Adrenal gland (tissue), 12 donors: ENCODE results near the gene UTP14A. TPM values are rescaled to one million over a fixed set of nuclear protein-coding genes. Genes with fewer than 3 reads are reported as not detected.

Experiments
- DNase-seq, 7 donors: peaks; one replicate each; pipeline ENCODE4 v3.0.0-alpha.2; 2019 to 2020
- H3K27ac ChIP-seq, 5 donors: fragments of 200-600 bp; sonication (generic) in 4 of 5; 1 replicate in 3 of 5; 2 replicates in 2 of 5; pipeline versions ENCODE4 v1.5.1 to v1.8.0; 2016 to 2020; ENCODE audit warnings: mild to moderate bottlenecking in 1 of 5
- H3K27me3 ChIP-seq: fragments of 200-600 bp; 2 replicates; pipeline ENCODE4 v1.8.0; 2021
- H3K36me3 ChIP-seq, 2 donors: fragments of 200-600 bp; replicated peaks in 1 of 2; 1 replicate in 1 of 2; 2 replicates in 1 of 2; pipeline versions ENCODE4 v1.5.1 to v1.8.0; 2018 to 2022
- H3K4me1 ChIP-seq, 2 donors: fragments of 200-600 bp; replicated peaks in 1 of 2; 1 replicate in 1 of 2; 2 replicates in 1 of 2; pipeline versions ENCODE4 v1.5.1 to v1.8.0; 2018 to 2021
- H3K4me3 ChIP-seq, 4 donors: fragments of 200-600 bp; sonication (generic) in 3 of 4; one replicate each; pipeline ENCODE4 v1.5.1; 2016 to 2018
- H3K9me3 ChIP-seq, 3 donors: fragments of 200-600 bp; sonication (generic) in 1 of 3; replicated peaks in 1 of 3; 1 replicate in 2 of 3; 2 replicates in 1 of 3; pipeline versions ENCODE4 v1.5.1 to v1.8.0; 2016 to 2021
- CTCF ChIP-seq, 6 experiments: fragments of 450-650 bp in 4 of 6; fragments of 200-600 bp in 2 of 6; sonication (generic) in 1 of 6; IDR thresholded peaks; 1 replicate in 5 of 6; 2 replicates in 1 of 6; pipeline versions ENCODE4 v1.5.1 to v1.8.0; 2016 to 2021; ENCODE audit warnings: antibody characterized with exemption in 6 of 6, mild to moderate bottlenecking in 2 of 6, moderate library complexity in 1 of 6
- POLR2A ChIP-seq, 2 donors: fragments of 450-650 bp; IDR thresholded peaks; one replicate each; pipeline ENCODE4 v1.6.1; 2017; ENCODE audit warnings: antibody characterized with exemption in 2 of 2, mild to moderate bottlenecking in 2 of 2, moderate library complexity in 1 of 2
- WGBS, 4 donors: extraction: QIAGEN DNeasy Blood & Tissue Kit in 2 of 4; methylation state at CpG; one replicate each; pipeline versions ENCODE4 v1.1.5 to v1.1.7; 2013 to 2017; 5-methylcytosine and 5-hydroxymethylcytosine counted together
- intact Hi-C, 2 donors: fragments of 100-400 bp; cut with DNase I; formaldehyde crosslinking; loops; one replicate each; pipeline versions ENCODE4 v1.14.1 to v1.15.0; 2022 to 2023
- polyA plus RNA-seq, 3 donors: library from polyadenylated mRNA; stranded (reverse); fragments of 200-250 nt in 2 of 3; fragments of 350-450 nt in 1 of 3; fragmentation: Illumina TruSeq in 1 of 3; extraction: RNeasy Lipid Tissue Mini Kit (QIAGEN cat#74804) in 1 of 3; gene quantifications; one replicate each; pipeline ENCODE4 v1.2.3, GENCODE V29; 2013 to 2014
- total RNA-seq, 9 donors: library from RNA; depleted of rRNA in 4 of 9; stranded (reverse); fragments of >200 nt in 4 of 9; fragments of 120-200 nt in 1 of 9; fragmentation: NEBNext Ultra II Directional in 1 of 9; extraction: Animal tissue kit (Norgen Biotek cat#: 25700) in 1 of 9; gene quantifications; one replicate each; pipeline versions ENCODE4 v1.1.0 to v1.2.4, GENCODE V29; 2013 to 2023
- donor health status: healthy with polysubstance abuse.
- donor health status: Bipolar disorder and iron deficiency.
- donor health status: DM: yes; HTN: yes; CAD: no.
- donor health status: DM: no; HTN: no; CAD: no.
- donor health status: DM: no; HTN: no; CAD: no.
- donor health status: DM: yes; HTN: yes; CAD: no.

UTP14A gene
- total and polyA plus RNA-seq, 12 donors = 10.1 to 28.1 (median 14.0) TPM

GRCh38 chrX:129908636-129909035 is 2.7 kb downstream of the UTP14A start:
- peaks cover 0 to 12% of the 10 kb centered on the region in 2 donors for H3K36me3 ChIP-seq
- TF ChIP-seq CTCF (IDR thresholded peaks at IDR 0.05) (no peak), POLR2A (IDR thresholded peaks at IDR 0.05) (no peak)
- intact Hi-C loops = no loop called here
- H3K4me3 ChIP-seq = no peak overlapping the region
- H3K4me1 ChIP-seq = no peaks in the 10 kb centered on the region
- WGBS, 4 donors = 78 to 88% (median 82%) methylated on average over 2 of the region's 2 CpGs
- no peak for DNase-seq
- no peaks in the 10 kb centered on the region for H3K27me3 ChIP-seq
- no peaks in the 10 kb centered on the region for H3K9me3 ChIP-seq
- no peak overlapping the region for H3K27ac ChIP-seq

GRCh38 chrX:129925305-129926092 is 19.5 kb downstream of the UTP14A start:
- no peaks in the 10 kb centered on the region for H3K4me1 ChIP-seq
- peak overlapping the region in 1 of 5 donors; percentile 68 for H3K27ac ChIP-seq
- WGBS, 4 donors = 17 to 36% (median 25%) methylated on average over 11 to 15 of the region's 15 CpGs
- H3K27me3 ChIP-seq = no peaks in the 10 kb centered on the region
- H3K4me3 ChIP-seq = no peak overlapping the region
- intact Hi-C loops = loop anchor here in 1 of 2 donors (10.0 kb wide), 1 partner anchor 129 kb away; no protein-coding TSS in a partner anchor
- no peaks in the 10 kb centered on the region for H3K9me3 ChIP-seq
- TF ChIP-seq POLR2A (IDR thresholded peaks at IDR 0.05) (peak in 1 of 2 donors; percentile 20), CTCF (IDR thresholded peaks at IDR 0.05) (peak; percentile 47 to 79 (median 66))
- H3K36me3 ChIP-seq = peaks cover 0 to 18% of the 10 kb centered on the region in 2 donors
- DNase-seq = peak; percentile 68 to 91 (median 75)

GRCh38 chrX:129930941-129931410 is 25.0 kb downstream of the UTP14A start:
- Histone ChIP-seq H3K27ac (peak overlapping the region in 4 of 5 donors; percentile 51 to 94 (median 77)), H3K36me3 (peaks cover 0 to 8% of the 10 kb centered on the region in 2 donors), H3K4me1 (no peaks in the 10 kb centered on the region), H3K4me3 (peak overlapping the region in 2 of 4 donors; percentile 34 to 60), H3K9me3 (no peaks in the 10 kb centered on the region), H3K27me3 (peaks cover 4% of the 10 kb centered on the region)
- intact Hi-C loops = no loop called here
- no peak for TF ChIP-seq POLR2A (IDR thresholded peaks at IDR 0.05)
- no peak for TF ChIP-seq CTCF (IDR thresholded peaks at IDR 0.05)
- 7 to 31% (median 18%) methylated on average over 9 to 13 of the region's 13 CpGs for WGBS, 4 donors
- peak in 2 of 7 donors; percentile 18 to 55 for DNase-seq

GRCh38 chrX:129931411-129932015 is 25.5 kb downstream of the UTP14A start:
- H3K4me3 ChIP-seq = peak overlapping the region in 2 of 4 donors; percentile 34 to 60
- peak; percentile 93 to 97 (median 96) for DNase-seq
- TF ChIP-seq CTCF (IDR thresholded peaks at IDR 0.05) = no peak
- peak in 1 of 2 donors; percentile 46 for TF ChIP-seq POLR2A (IDR thresholded peaks at IDR 0.05)
- H3K9me3 ChIP-seq = no peaks in the 10 kb centered on the region
- WGBS, 4 donors = 0 to 39% (median 17%) methylated on average over 9 to 41 of the region's 41 CpGs
- intact Hi-C loops = no loop called here
- H3K27ac ChIP-seq = peak overlapping the region; percentile 9 to 94 (median 80)
- H3K36me3 ChIP-seq = peaks cover 0 to 8% of the 10 kb centered on the region in 2 donors
- peaks cover 4% of the 10 kb centered on the region for H3K27me3 ChIP-seq
- H3K4me1 ChIP-seq = no peaks in the 10 kb centered on the region
